NOMO-1 treated with DMSO at 0.1 percent for 48 hours (cell line): Measurements from ENCODE around the gene THEMIS.
"Not testable (repeated sequence)": the region's sequence is repeated elsewhere in the genome, so short reads cannot be mapped to it uniquely, and the experiment has no call there.

Experiments
- DNase-seq: peaks from one replicate; lab custom pipeline; 2025; ENCODE audit not compliant: unreplicated experiment; lab: John Stamatoyannopoulos, UW

The THEMIS gene

DNA sequence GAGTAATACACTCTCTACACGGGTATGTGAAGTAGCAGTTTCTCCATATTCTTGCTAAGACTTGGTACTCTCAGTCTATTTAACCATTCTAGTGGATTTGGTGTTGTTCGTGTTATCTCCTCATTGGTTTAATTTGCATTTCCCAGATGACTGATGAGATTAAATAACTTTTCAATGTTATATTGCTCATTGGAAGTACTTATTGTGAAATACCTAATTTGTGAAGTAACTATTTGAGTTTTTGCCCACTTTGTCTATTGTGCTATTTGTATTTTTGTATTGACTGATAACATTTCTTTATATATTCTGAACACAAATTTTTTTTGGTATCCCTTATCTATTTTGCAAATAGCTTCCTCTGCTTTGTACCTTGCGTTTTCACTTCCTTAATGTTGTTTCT is 167.9 kb downstream of the THEMIS start:
- no peak for DNase-seq

DNA sequence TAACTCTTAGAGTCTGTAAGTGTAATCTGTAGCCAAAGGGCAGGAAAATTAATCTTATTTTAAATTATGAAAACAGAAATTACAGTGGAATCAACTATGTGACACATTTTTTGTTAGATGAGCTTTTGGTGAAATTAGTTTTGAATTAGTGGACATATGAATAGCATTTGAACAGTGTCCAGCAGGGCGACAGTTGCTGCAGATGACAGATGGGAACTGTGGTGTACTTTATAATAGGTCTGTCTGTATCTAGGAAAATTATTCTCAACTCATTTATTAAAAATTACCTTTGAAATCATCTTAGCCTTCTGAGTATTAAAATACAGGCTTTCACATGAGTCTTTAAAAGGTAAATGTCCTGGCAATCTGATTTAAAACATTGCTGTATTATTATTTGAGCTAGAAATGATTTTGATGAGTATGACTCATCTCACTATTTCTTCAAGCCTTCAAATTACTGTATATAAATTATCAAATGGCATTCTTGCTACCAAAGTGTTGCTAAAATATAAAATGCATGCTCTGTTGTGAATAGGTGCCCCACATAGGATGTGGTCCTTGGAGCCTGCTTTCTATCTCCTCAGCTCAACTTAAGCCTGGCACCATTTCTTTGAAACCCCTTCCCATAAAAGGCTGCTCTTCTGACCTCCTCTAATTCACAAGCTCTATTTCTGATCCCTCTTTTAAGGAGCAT is 173.5 kb downstream of the THEMIS start:
- no peak for DNase-seq

- no peak for DNase-seq
These were observed 175.0 kb downstream of the THEMIS start for GRCh38 chr6:127725821-127726220.

- DNase-seq, result no peak
These were observed 182.2 kb downstream of the THEMIS start for GRCh38 chr6:127718694-127719093.

DNA sequence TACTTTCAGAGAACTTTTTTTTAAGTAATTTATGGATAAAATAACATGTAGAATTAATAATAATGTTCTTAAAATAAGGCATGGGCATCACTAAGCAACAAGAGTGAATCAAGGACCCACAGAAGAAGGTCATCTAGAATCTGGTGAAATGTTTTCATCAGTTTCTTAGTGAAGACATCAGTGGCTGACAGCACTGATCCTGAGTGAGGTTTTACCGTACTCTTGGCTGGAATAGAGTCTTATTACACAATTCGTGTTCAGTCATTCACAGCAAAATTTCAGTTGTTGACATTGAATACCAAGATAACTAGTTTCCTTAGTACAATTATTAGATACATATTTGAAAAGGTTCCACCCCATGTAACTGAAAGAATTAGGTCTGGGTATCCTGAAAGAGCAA is 183.5 kb downstream of the THEMIS start:
- DNase-seq, result no peak

DNA sequence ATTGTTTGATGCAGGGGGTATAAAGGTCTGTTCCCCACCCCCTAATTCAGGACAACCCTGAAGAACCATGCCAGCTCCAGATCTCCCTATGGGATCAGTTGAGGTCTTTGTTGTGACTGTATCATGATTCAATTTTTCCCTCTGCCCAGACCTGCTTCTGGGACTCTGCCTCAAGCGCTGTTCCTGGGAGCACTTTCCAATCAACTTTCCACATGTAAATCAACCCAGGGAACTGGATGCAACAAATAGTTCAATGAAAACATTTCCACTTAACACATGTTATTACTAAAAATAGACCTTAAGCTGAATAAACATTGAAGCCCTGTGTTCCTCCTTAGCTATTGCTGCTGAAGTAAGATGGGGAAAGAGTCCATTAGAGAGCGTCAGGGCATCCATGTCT is 184.4 kb downstream of the THEMIS start:
- no peak for DNase-seq

- DNase-seq, result no peak
These were observed 190.2 kb downstream of the THEMIS start for GRCh38 chr6:127710668-127711067.

GRCh38 chr6:127706216-127706615 is 194.6 kb downstream of the THEMIS start:
- DNase-seq, result no peak

GRCh38 chr6:127695108-127695507 is 205.8 kb downstream of the THEMIS start:
- DNase-seq, result no peak

DNA sequence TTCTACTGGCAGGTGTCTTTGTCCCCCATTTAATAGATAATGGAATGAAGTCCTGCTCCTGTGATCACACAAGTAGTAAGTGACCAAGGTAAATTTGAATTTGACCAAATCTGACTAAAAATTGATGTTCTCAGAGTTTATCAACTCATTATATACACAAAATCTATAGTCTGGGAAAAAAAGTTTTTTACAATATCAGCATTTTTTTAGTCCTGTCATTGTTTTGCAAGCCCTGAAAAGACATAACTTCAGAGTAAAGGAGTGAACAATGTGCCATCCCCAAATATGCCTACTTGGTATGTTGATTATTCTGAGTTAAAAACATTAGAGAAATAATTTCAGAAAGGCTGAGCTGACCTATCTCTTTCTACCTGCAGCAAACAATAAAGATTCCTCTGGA is 209.7 kb downstream of the THEMIS start:
- DNase-seq, result no peak

DNA sequence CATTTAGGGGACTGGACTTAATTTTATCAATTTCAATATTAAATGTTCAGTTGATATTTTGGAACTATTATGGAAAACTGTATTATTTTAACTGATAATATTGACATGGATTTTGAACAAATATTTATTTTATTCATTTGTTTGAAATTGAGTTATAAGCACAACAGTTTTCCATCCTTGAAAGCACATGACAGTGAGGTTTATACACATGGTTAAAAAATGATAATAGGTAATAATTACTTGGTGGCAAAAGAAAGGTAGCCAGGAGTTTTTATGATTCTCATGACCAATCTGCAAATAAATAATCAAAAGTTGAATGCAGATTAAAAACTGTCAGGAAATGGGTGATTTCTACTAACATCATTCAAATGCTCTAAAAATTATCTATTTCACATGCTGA is 210.3 kb downstream of the THEMIS start:
- no peak for DNase-seq

GRCh38 chr6:127690092-127690491 is 210.8 kb downstream of the THEMIS start:
- no peak for DNase-seq

GRCh38 chr6:127687490-127687889 is 213.4 kb downstream of the THEMIS start:
- not testable (repeated sequence) for DNase-seq

GRCh38 chr6:127686084-127686483 is 214.8 kb downstream of the THEMIS start:
- DNase-seq, result no peak

GRCh38 chr6:127684501-127684900 is 216.4 kb downstream of the THEMIS start:
- no peak for DNase-seq
